DMS79 treated with DMSO at 0.1 percent for 48 hours (cell line): ENCODE data around the gene CBX1.

ENCODE experiments used
- DNase-seq: peaks from one replicate; lab custom pipeline; 2025; lab: John Stamatoyannopoulos, UW

CBX1 gene

DNA sequence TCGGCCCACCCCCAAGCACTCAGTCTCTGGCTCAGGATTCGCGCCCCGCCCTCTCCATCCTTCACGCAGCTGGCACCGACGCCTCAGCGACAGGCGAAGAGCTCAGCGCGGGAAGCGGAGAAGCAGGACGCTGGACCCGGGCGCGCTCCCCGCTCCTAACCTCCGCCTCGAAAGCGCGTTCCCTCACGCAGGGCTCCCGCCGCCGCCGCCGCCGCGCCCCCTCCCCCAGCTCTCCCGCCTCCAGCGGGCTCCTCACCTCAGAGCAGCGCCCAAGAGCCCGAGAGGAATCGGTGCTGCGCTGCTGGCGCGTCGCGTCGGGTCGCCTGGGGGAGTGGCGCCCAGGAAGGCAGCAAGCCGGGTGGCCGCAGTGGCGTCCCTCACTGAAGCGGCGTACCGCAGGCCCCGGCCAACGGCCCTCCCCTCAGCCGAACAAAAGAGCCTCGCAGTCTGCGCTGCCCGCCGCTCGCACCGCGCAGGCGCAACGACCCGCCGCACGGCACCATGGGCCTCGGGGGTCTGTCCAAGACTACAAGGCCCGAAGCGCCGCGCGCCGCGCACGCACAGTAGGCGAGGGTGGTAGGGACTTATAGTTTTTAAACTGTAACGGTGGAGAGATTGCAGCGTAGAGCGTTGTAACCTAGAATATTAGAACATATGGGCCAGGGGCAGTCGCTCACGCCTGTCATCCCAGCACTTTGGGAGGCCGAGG lies at the start of gene CBX1:
Gene CBX1 (minus strand): TSS at position 467 of the 709 bp plus-strand sequence. CDS start 24,474 bp downstream, outside the sequence.
- DNase-seq = peak; percentile 91

DNA sequence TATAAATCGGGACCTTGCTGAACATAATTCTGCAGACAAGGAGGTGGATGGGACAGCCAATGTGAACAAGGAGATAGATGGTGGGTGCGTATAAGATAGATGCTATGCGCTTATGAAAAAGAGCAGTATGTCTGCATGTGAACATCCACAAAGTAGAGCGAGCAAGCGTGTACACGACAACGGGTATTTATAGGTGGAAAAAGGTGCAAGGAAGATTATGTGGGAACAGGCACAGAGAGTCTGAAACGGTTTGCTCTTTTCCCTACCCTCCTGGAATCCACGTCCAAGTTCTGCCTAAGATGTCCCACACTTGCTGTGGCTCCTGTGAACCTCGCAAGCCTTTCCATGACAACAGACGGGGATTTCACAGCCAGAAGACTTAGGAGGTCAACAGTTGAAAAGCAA lies 49.3 kb upstream of the CBX1 start:
- no peak for DNase-seq

DNA sequence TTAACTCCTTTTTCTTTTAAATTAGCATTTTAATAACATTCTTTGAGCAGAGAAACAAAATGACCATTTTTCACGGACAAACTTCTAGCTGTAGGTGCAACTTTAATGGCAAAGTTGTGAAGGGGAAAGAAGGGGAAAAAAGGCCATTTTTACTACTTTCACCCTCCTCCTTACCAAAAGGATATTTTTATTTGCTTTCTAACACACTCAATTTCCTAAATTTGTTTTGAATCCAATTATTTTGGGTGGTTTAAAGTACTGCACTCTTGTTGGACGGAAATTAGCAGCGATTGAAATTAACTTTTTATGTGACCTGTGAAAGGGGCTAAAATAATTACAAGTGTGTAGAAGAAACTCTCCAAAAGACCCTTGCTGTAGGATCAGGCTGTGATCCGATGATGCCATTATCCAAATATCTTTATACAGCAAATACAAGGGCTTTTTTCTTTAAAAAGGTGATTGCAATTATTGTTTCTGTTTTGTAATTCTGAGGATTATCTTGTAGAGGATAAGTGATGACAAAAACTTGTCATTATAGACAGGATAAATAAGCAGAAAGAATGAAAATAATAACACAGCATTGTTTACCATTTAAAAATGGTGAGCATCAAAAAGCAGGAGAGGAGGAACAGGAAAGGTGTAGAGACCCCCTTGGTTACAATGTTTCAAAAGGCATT lies 48.6 kb upstream of the CBX1 start:
- DNase-seq = no peak

DNA sequence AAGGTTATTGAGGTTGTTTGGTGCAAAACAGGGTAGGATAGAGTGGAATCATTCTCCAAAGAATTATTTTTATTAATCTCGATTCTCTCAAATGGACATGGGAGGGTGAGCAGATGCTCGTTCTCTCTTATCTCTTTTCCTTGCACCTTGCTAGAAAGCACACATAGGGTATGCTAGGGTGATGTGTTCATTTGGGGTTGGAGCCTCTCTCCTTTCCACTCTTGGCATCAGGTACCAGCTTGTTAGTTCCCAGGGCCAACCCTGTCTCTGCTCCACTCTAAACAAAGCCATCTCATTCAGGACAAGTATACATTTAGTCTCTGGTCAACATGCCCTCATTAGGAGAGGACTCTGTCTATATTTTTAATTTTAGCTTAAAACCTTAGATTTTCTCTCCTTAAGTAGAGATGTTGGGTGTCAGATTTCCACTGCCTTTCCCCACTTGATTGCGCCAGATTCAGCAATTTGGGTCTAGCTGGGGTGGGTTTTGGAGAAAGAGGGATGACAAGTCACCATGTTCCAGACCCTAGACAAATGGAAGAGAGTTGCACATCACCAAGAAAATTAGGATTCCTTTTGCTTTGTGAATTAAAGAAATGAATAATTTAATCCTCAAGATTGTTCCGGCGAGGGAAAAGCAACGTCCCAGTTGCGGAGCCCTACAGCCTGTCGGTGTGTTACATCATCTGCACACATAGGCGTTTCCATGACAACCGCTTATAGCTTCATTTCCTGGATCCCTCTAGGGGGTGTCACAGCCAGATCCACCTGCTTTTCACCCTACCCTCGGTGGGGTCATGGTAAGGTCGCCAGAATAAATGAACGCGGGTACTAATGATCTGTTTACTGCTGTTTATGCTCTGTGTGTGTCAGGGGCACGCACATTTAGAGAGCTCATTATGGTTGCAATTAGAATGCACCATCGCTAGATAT lies 47.8 kb upstream of the CBX1 start:
- DNase-seq = no peak

DNA sequence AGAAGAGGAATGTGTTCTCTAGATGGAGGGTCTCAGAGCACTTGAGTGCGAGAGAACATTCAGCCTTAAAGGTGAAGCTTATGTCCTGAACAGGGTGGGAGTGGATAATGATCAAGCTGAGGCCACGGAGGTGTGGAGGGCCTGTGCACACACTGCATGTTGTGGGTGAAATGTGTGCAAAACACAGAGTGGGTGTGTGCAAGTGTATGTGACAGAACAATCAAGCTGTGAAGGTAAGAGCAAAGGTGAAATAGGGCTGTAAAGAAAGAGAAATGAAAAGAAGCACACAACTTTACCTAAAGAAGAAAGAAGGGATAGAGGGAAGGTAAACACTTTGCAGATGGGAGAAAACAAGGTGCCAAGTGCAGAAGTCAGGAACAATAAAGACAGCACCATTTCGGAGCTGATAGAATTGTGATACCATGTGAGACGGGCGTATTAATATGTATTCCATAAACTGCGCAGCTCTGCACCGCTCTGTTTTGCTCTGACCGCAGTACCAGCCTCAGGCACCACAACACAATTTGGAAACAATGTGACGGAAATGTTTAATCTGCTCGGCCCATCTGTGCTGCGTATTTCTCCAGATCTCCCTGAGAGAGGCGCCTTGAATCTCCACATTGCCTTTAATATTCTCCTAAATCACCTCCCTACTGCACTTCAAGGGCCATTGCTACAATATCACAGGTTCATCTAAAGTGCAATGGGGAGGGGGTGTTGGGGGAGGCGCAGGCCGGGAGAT lies 46.9 kb upstream of the CBX1 start:
- no peak for DNase-seq

DNA sequence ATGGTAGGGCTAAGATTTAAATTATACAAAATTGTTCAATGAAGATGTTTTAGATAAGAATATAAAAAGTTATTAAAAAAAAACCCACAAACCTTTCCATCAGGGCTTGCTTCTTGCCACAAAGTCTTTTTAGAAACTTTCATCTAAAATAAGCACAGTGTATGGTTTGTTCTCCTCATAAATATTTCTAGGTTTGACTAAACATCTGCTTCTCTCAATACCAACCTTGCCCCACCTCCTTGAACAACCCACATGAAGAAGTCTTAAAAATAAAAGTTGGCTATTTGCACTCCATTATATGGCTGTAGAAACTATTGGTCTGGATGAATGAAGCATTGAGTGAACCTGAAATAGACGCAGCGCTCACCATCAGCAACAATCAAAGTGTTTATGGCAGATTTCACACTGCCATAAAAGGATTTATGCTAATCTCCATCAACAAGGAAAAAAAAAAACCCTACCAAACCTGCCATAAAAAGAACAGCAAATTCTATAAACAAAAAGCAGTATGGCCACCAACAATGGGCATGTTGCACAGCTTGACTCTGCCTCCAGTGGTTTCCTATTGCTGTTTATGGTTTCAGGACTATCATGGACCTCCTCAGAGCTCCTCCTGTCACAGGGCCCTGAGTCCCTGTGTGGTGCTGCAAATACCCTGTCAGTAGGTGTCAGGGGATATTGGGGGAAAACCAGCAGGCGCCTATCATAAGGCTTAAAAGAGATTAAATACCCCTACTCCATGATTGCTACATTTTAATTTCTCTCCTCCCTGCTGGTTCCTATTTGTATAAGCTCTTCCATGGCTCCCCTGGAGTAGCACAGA lies 43.9 kb upstream of the CBX1 start:
- no peak for DNase-seq

DNA sequence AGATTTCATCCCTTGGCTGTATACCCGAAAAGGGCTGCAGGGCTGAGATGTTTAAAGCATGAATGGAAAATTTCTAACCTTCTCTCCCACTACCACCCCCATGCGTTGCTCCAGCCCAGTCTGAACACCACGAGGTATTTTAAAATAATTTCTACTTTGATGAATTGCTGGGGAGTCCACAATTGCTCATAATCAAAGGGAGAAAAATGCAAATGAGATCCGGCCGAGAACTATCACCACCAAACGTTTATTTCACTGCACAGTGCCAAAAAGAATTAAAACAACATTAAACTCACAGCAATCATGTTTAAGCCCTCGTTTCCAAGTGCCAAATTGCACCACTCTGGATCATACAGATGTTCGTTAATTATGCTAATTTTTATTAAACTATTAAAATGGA lies 43.0 kb upstream of the CBX1 start:
- no peak for DNase-seq

DNA sequence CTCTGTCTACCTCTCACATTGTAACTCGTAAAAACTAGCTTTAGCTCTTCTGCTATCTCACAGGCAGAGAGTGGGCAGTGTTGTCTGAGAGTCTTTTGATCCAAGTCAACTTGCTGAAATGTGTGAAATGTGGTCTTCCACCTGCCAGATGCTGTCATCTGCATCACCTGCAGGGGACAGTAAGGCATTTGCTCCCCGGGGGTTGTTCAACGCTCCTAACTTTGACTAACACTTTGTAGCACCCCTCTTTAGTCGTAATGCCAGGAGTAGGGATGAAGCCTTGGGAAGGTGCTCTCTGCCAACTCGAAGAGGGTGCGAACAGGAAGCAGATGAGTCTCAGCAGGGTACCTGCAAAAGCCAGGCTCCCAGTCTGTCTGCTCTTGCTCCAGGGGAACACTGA lies 42.4 kb upstream of the CBX1 start:
- no peak for DNase-seq

DNA sequence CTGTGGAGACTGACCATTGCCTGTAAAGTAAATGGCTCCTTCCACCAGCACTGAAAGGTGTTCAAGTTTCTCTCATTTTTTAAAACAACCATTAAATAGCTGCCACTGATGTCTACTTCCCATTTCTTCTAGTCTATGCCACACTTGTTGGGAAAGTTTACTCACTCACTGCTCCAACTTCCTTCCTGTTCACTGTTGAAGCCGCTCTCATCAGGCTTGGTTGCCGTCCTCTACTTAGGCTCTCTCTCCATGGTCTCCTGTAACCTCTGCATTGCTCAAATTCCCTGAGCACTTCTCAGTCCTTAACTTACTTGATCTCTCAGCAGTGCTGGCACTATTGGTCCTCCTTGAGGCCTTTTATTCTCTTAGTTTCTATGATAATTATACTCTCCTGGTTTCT lies 38.7 kb upstream of the CBX1 start:
- no peak for DNase-seq

DNA sequence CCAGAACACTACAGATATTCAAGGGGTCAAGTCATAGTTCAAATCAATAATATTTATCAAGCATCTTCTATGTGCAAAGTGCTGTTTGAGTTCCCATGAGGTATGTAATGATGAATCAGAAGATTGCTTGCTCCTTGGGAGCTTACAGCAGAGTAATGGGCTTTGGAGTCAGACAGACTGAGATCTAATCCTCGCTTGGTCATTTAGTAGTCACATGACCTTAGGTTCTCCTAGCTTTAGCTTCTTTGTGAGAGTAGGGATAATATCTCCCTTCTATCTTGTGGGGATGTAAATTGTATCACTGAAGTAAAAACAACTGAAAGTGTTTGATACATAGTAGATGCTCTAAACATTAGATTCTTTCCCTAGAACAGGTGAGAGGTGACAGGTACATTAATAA lies 36.4 kb upstream of the CBX1 start:
- no peak for DNase-seq

DNA sequence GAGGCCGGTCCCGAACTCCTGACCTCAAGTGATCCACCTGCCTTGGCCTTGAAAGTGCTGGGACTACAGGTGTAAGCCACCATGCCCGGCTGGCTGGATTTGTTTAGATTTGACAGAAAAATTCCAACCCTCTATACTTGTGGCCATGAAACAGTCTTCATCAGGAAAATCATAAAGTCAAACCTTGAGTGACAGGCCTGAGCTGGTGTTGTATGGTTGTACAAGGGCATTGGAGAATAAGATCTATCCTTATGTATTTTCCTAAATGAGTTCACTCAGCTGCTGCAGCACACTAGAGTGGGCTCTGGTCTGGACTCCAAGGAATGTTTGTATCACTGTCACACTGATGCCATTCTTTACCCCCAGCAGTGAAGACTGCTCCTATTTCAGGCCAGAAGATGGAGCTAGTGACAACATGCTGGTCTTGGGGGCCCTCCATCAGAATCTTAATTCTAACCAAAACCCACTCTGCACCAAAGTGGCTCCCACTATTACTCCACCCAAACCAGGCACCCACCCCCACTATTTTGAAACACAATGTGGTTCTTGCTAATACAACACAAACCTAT lies 33.7 kb upstream of the CBX1 start:
- DNase-seq = no peak

DNA sequence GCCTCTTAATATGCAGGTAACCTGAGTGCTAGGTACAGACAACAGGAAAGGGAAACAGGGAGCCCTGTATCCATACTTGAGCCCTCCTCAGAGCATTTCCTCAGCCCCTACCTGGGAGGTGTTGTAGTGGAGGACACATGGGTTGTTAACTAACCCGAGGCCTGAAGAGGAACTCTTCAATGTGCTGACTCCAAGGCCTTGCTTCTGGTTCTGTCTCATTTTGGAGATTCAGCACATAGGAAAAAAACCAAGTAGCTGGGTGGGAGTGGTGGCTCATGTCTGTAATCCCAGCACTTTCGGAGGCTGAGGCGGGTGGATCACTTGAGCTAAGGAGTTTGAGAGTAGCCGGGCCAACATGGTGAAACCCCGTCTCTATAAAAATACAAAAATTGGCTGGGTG lies 31.1 kb upstream of the CBX1 start:
- no peak for DNase-seq

DNA sequence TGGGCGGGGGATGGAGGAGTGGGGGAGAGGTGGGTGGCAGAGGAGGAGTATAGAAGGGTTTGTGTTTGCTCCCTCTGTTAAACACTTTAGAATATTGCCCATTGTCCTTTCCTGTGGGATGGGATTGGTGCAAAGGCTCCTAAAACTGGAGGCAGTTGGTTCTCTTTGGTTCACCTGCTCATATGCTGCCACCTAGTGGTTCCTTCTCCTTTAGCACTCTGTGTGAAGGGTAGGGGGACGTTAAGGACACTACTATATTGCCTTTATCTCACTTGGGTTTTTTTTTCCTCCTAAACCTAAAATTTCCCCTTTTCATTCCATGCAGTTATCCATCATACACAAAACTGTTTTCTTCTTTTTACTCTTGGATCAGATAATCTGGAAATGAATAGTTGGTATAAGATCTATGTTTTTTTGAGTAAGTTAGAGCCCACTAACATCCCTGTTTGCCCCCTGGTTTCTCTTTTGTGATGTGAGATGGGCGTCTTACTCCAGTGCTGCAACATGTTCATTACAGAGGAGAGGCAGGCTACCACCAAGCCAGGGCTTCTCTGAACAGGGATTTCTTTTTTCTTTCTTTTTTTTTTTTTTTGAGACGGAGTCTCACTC lies 30.0 kb upstream of the CBX1 start:
- DNase-seq = peak; percentile 77

DNA sequence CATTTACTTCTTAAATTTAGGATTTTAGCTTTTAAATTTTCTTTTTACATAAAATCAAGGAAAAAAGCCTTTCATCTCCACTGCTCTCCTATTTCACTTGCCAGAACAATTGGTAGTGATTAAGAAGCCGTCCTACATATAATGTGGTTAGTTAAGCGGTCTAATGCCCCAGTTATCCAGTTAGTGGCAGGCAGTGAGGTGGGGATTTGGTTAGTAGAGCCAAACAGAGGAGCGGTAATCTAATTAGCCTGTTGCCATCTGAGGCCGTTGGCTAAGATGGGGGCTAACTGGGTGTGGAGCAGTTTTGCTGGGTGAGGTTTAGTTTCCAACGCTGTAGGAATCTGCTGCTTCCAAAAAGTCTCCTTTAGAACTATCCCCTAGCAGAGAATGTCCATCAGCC lies 28.7 kb upstream of the CBX1 start:
- no peak for DNase-seq

DNA sequence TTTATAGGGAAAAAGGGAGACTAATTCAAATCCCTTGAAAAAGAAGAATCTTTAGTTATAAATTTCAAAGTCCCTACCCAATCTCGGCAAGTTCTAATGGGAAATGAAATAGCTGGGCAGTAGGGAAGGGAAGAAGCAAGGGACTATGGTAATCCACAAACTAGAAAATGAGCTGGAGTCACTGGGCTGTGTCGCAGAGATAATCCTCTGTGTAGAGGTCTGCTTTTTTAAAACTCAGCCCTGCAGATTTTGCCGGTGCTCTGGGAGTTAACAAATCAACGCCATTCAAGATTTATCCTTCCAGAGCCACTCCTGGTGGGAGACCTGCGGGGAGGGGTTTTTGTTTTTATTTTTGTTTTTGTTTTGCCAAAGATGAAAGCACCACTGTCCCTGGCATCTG lies 27.1 kb upstream of the CBX1 start:
- no peak for DNase-seq

DNA sequence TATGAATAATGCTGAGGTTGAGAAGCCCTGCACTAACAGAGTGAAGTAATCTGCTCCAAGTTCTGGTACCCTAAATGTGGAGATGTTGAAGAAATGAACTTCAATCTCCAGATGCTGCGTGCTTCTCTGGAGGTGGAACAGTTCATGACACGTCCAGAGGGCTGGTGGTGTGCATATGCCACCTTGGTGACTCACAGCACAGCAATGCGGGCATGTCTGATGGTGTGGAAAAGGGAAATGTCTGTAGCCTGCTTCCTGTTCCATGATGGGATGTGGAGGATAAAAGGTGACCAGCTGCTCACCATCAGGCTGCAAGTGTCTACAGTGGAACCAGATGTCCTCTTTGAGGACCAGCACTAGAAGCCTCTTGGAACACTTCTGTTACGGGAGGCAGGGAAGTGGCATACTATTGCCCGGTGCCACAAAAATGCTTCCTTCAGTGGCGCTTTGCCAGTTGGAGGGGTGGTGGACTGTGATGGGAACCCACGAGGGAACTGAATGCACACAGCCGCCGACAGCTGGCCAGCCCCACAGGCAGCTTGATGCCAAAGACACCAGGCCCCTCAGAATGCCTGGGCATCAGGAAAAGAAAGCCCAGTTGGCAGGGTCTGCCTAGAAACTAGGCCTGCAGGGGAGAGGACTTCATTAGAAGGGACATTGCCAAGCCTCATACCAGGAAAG lies 26.2 kb upstream of the CBX1 start:
- peak; percentile 65 for DNase-seq

DNA sequence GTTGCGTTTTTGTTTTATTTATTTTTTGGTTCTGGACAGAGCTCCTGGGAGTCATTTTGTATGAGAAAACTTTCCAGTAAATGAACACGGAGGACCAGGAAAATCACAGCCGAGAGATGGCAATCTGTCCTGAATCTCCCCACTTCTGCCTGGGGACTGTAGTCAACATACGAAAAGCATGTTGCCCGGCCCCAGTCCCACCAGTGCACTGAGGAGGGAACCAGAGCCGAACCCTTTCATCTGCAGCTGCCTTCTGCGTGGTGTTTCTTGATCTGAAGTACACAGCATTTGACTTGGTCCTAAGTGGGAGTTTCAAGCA lies 25.2 kb upstream of the CBX1 start:
- no peak for DNase-seq

DNA sequence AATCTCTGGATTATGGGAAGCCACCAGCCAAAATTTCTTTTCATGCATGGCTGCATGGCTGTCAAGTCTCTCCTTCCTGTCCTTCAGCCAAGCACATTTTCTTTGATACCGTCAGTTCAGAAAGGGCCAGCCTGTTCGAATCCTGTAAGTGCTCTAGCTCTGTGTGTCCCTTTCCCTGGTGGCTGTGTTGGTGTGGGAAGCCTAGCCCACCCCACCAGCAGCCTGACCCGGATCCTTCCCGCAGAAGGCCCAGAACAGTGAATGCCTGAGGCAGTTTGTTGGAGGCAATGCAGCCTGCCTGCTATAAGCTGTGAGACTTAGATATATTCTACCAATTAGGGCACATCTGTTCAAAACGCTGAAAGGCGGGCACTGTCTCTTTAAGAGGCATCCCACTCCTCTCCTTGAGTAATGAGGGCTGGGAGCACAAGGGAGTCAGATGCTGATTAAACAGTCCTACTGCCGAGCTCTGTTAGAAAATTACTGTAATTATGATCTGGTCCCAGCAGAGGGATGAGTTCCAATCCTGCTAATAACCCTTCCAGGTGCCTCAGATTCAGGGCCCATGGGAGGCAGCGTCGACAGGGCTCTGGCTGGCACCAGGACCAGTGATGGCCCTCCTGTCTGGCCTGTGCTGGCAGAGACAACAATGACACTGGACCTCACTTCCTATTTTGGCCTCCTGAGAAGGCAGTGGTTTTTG lies 24.7 kb upstream of the CBX1 start:
- no peak for DNase-seq

DNA sequence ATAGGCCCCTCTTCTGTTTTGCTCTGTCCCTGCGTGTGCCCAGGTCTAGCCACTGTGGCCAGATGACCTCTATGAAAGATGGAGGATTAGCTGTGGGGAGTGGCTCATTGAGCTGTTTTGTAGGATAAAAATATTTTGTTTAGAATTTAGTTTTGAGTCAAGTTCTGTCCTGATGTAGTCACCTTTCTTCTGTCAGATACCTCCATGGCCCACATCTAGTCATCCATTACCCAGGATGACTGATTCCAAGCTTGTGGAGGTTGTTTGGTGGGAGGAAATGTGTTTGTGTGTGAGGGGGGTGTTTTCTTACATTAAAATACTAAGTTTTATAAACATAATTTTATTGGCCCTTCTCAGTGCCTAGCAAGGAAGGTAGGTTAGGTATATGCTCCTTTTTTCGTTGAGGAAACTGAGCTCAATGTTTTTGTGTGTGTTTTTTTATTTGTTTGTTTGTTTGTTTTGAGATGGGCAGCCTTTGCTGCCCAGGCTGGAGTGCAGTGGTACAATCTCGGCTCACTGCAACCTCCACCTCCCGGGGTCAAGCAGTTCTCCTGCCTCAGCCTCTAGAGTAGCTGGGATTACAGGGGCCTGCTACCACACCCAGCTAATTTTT lies 22.6 kb upstream of the CBX1 start:
- DNase-seq = no peak
